HG02642 (cell line): ENCODE data around the gene STAP2.

Experiments
- ATAC-seq: cut with Tn5 transposase; IDR thresholded peaks from one replicate; pipeline ENCODE4 v1.9.1; 2021; ENCODE audit warnings: mild to moderate bottlenecking; ENCODE audit not compliant: unreplicated experiment, poor library complexity

The STAP2 gene

GRCh38 chr19:4338441-4339355, at the start of gene STAP2:
TSS of gene STAP2 (minus strand) at chr19:4338827. CDS start at chr19:4338753, 74 bp downstream.
- ATAC-seq = no peak

GRCh38 chr19:4386041-4386782, 47.6 kb upstream of the STAP2 start:
- no peak for ATAC-seq

- no peak for ATAC-seq
These were observed 46.8 kb upstream of the STAP2 start for GRCh38 chr19:4385291-4386040.

- ATAC-seq = no peak
These were observed 41.7 kb upstream of the STAP2 start for GRCh38 chr19:4380254-4380727.

GRCh38 chr19:4379383-4380253, 41.0 kb upstream of the STAP2 start:
- no peak for ATAC-seq

- ATAC-seq = no peak
These were observed 40.3 kb upstream of the STAP2 start for GRCh38 chr19:4378886-4379285.

- ATAC-seq = no peak
These were observed 38.6 kb upstream of the STAP2 start for GRCh38 chr19:4376991-4377781.

GRCh38 chr19:4376671-4376990, 38.0 kb upstream of the STAP2 start:
- no peak for ATAC-seq

- ATAC-seq = peak; percentile 12
These were observed 37.5 kb upstream of the STAP2 start for GRCh38 chr19:4376028-4376670.

GRCh38 chr19:4375164-4376027, 36.8 kb upstream of the STAP2 start:
- ATAC-seq = peak; percentile 42

- ATAC-seq = no peak
These were observed 36.0 kb upstream of the STAP2 start for GRCh38 chr19:4374498-4375163.

GRCh38 chr19:4373601-4374497, 35.2 kb upstream of the STAP2 start:
- ATAC-seq = no peak

- no peak for ATAC-seq
These were observed 34.4 kb upstream of the STAP2 start for GRCh38 chr19:4373013-4373367.

- no peak for ATAC-seq
These were observed 33.8 kb upstream of the STAP2 start for GRCh38 chr19:4372165-4373012.
